ENCODE measurements around the gene FBN2.

The FBN2 gene

DNA sequence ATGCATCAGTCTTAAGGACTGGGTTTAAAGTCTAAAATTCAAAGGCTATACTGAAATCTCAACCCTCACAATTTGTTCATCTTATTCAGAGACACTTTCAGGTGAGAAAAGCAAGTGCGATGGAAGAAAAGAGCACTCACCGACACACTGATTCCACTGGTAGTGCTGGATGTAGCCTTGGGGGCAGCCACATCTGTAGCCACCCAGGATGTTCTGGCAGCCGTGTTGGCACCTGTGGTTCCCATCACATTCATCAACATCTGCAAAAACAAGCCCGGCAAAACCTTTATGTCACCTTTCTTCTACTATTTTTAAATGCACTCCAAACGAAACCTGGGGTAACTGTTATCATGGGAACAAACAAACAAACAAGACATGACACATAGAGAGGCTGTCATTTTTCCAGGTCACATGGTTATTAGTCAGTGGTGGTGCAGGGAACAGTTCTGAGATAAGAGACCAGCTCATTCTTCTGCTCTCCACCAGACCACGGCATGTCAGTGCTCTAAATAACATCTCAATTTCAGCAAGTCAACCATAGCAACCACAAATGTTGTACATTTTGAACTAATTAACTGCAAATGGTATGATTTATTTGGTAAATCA is 266.1 kb downstream of the FBN2 start:
- Histone ChIP-seq H3K36me3 (replicated peaks in 1 of 2; ENCODE audit: control insufficient read depth in 2 of 2, insufficient read depth in 2 of 2, low read length in 2 of 2) (peaks cover 18 to 85% of the 10 kb centered on the region in 2 donors), H3K4me1 (ENCODE audit: control insufficient read depth in 2 of 2, insufficient read depth in 1 of 2, low read depth in 1 of 2, low read length in 2 of 2) (no peaks in the 10 kb centered on the region), H2AFZ (ENCODE audit: low read length) (no peak overlapping the region), H3K9ac (ENCODE audit: low read depth, low read length, poor library complexity) (no peak overlapping the region), H4K8ac (ENCODE audit: low read depth, low read length) (no peak overlapping the region), H3K4ac (ENCODE audit: low read length) (no peak overlapping the region), H3K4me2 (ENCODE audit: insufficient read depth, low read length, poor library complexity, severe bottlenecking) (no peak overlapping the region), H3K23ac (ENCODE audit: low read depth, low read length, poor library complexity) (no peak overlapping the region), H3K18ac (ENCODE audit: low read length) (no peak overlapping the region), H2BK5ac (ENCODE audit: low read length) (no peak overlapping the region), H3K27ac (replicated peaks; ENCODE audit: low read length) (no peak overlapping the region), H2BK120ac (ENCODE audit: low read depth, low read length) (no peak overlapping the region), H3K14ac (ENCODE audit: low read length) (no peak overlapping the region), H2BK12ac (ENCODE audit: low read length) (no peak overlapping the region), H4K91ac (ENCODE audit: low read depth, low read length, poor library complexity) (no peak overlapping the region), H3K79me1 (ENCODE audit: low read depth, low read length) (no peaks in the 10 kb centered on the region), H3K4me3 (ENCODE audit: low read length in 2 of 2) (peak overlapping the region in 1 of 2 donors; percentile 19), H3K27me3 (ENCODE audit: control insufficient read depth in 3 of 3, insufficient read depth in 3 of 3, low read depth in 1 of 3, low read length in 3 of 3) (no peaks in the 10 kb centered on the region), H2BK15ac (ENCODE audit: low read length) (no peak overlapping the region), H3K9me3 (replicated peaks in 1 of 2; ENCODE audit: control insufficient read depth in 2 of 2, insufficient read depth in 1 of 2, low read depth in 1 of 2, low read length in 2 of 2) (no peaks in the 10 kb centered on the region), H2AK5ac (ENCODE audit: low read depth, low read length) (no peak overlapping the region)
- no CpG with 5 or more reads among the region's 6 CpGs for WGBS, 2 donors (ENCODE audit: extremely low coverage in 2 of 2, insufficient read length in 2 of 2, insufficient replicate concordance in 1 of 2)
- no peak for DNase-seq (ENCODE audit: low spot score)

DNA sequence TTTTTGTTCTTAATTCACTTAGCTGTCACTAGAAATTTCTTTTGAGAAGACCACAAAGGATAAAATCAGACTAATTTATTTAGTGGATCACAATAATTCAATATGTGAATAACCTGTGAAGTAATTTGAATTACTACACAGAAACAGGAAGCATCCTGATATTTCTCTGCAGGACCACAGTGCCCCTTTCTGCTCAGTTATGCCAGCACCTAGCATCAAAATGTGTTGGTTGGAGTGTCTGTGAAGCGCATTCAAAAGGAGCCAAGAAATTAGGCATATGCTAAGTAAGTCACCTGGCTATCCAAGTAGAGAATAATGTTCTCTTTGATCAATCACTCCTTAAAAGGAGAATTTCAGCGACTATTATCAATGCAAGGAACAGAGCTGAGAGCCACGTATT is 267.0 kb downstream of the FBN2 start:
- H2BK15ac ChIP-seq (ENCODE audit: low read length) = no peak overlapping the region
- H3K4me2 ChIP-seq (ENCODE audit: insufficient read depth, low read length, poor library complexity, severe bottlenecking) = no peak overlapping the region
- H2AK5ac ChIP-seq (ENCODE audit: low read depth, low read length) = no peak overlapping the region
- H2BK12ac ChIP-seq (ENCODE audit: low read length) = no peak overlapping the region
- no peak overlapping the region for H3K4me3 ChIP-seq (ENCODE audit: low read length in 2 of 2)
- H3K36me3 ChIP-seq (replicated peaks in 1 of 2; ENCODE audit: control insufficient read depth in 2 of 2, insufficient read depth in 2 of 2, low read length in 2 of 2) = peaks cover 13 to 83% of the 10 kb centered on the region in 2 donors
- no peak overlapping the region for H2AFZ ChIP-seq (ENCODE audit: low read length)
- H2BK120ac ChIP-seq (ENCODE audit: low read depth, low read length) = no peak overlapping the region
- no peak overlapping the region for H3K18ac ChIP-seq (ENCODE audit: low read length)
- H3K4me1 ChIP-seq (ENCODE audit: control insufficient read depth in 2 of 2, insufficient read depth in 1 of 2, low read depth in 1 of 2, low read length in 2 of 2) = no peaks in the 10 kb centered on the region
- H4K8ac ChIP-seq (ENCODE audit: low read depth, low read length) = no peak overlapping the region
- no peak overlapping the region for H3K14ac ChIP-seq (ENCODE audit: low read length)
- WGBS, 2 donors (ENCODE audit: extremely low coverage in 2 of 2, insufficient read length in 2 of 2, insufficient replicate concordance in 1 of 2) = no CpG with 5 or more reads among the region's 3 CpGs
- H3K4ac ChIP-seq (ENCODE audit: low read length) = no peak overlapping the region
- H3K9me3 ChIP-seq (replicated peaks in 1 of 2; ENCODE audit: control insufficient read depth in 2 of 2, insufficient read depth in 1 of 2, low read depth in 1 of 2, low read length in 2 of 2) = no peaks in the 10 kb centered on the region
- no peak overlapping the region for H3K23ac ChIP-seq (ENCODE audit: low read depth, low read length, poor library complexity)
- H2BK5ac ChIP-seq (ENCODE audit: low read length) = no peak overlapping the region
- H3K9ac ChIP-seq (ENCODE audit: low read depth, low read length, poor library complexity) = no peak overlapping the region
- H3K79me1 ChIP-seq (ENCODE audit: low read depth, low read length) = no peaks in the 10 kb centered on the region
- no peak overlapping the region for H4K91ac ChIP-seq (ENCODE audit: low read depth, low read length, poor library complexity)
- DNase-seq (ENCODE audit: low spot score) = no peak
- H3K27me3 ChIP-seq (ENCODE audit: control insufficient read depth in 3 of 3, insufficient read depth in 3 of 3, low read depth in 1 of 3, low read length in 3 of 3) = no peaks in the 10 kb centered on the region
- no peak overlapping the region for H3K27ac ChIP-seq (replicated peaks; ENCODE audit: low read length)

GRCh38 chr5:128264564-128265360 is 273.3 kb downstream of the FBN2 start:
- Histone ChIP-seq H3K23ac (ENCODE audit: low read depth, low read length, poor library complexity) (no peak overlapping the region), H3K79me1 (ENCODE audit: low read depth, low read length) (no peaks in the 10 kb centered on the region), H3K4me1 (ENCODE audit: control insufficient read depth in 2 of 2, insufficient read depth in 1 of 2, low read depth in 1 of 2, low read length in 2 of 2) (peaks cover 0 to 5% of the 10 kb centered on the region in 2 donors), H2BK12ac (ENCODE audit: low read length) (no peak overlapping the region), H2AK5ac (ENCODE audit: low read depth, low read length) (no peak overlapping the region), H3K4me3 (ENCODE audit: low read length in 2 of 2) (no peak overlapping the region), H4K8ac (ENCODE audit: low read depth, low read length) (no peak overlapping the region), H3K4me2 (ENCODE audit: insufficient read depth, low read length, poor library complexity, severe bottlenecking) (no peak overlapping the region), H4K91ac (ENCODE audit: low read depth, low read length, poor library complexity) (no peak overlapping the region), H3K9ac (ENCODE audit: low read depth, low read length, poor library complexity) (no peak overlapping the region), H2BK15ac (ENCODE audit: low read length) (no peak overlapping the region), H3K36me3 (replicated peaks in 1 of 2; ENCODE audit: control insufficient read depth in 2 of 2, insufficient read depth in 2 of 2, low read length in 2 of 2) (peaks cover 19 to 82% of the 10 kb centered on the region in 2 donors), H3K27me3 (ENCODE audit: control insufficient read depth in 3 of 3, insufficient read depth in 3 of 3, low read depth in 1 of 3, low read length in 3 of 3) (no peaks in the 10 kb centered on the region), H2BK120ac (ENCODE audit: low read depth, low read length) (no peak overlapping the region), H2AFZ (ENCODE audit: low read length) (no peak overlapping the region), H2BK5ac (ENCODE audit: low read length) (no peak overlapping the region), H3K14ac (ENCODE audit: low read length) (no peak overlapping the region), H3K18ac (ENCODE audit: low read length) (no peak overlapping the region), H3K9me3 (replicated peaks in 1 of 2; ENCODE audit: control insufficient read depth in 2 of 2, insufficient read depth in 1 of 2, low read depth in 1 of 2, low read length in 2 of 2) (no peaks in the 10 kb centered on the region), H3K4ac (ENCODE audit: low read length) (no peak overlapping the region), H3K27ac (replicated peaks; ENCODE audit: low read length) (no peak overlapping the region)
- no peak for DNase-seq (ENCODE audit: low spot score)
- no CpG with 5 or more reads among the region's 3 CpGs for WGBS, 2 donors (ENCODE audit: extremely low coverage in 2 of 2, insufficient read length in 2 of 2, insufficient replicate concordance in 1 of 2)

GRCh38 chr5:128263357-128263756 is 274.7 kb downstream of the FBN2 start:
- Histone ChIP-seq H3K4me1 (ENCODE audit: control insufficient read depth in 2 of 2, insufficient read depth in 1 of 2, low read depth in 1 of 2, low read length in 2 of 2) (peaks cover 4 to 5% of the 10 kb centered on the region in 2 donors), H4K91ac (ENCODE audit: low read depth, low read length, poor library complexity) (no peak overlapping the region), H3K14ac (ENCODE audit: low read length) (no peak overlapping the region), H2BK12ac (ENCODE audit: low read length) (no peak overlapping the region), H3K4me3 (ENCODE audit: low read length in 2 of 2) (peak overlapping the region in 1 of 2 donors; percentile 28), H3K36me3 (replicated peaks in 1 of 2; ENCODE audit: control insufficient read depth in 2 of 2, insufficient read depth in 2 of 2, low read length in 2 of 2) (peaks cover 26 to 92% of the 10 kb centered on the region in 2 donors), H4K8ac (ENCODE audit: low read depth, low read length) (no peak overlapping the region), H3K18ac (ENCODE audit: low read length) (no peak overlapping the region), H3K4ac (ENCODE audit: low read length) (no peak overlapping the region), H3K79me1 (ENCODE audit: low read depth, low read length) (no peaks in the 10 kb centered on the region), H3K9me3 (replicated peaks in 1 of 2; ENCODE audit: control insufficient read depth in 2 of 2, insufficient read depth in 1 of 2, low read depth in 1 of 2, low read length in 2 of 2) (no peaks in the 10 kb centered on the region), H2BK120ac (ENCODE audit: low read depth, low read length) (no peak overlapping the region), H3K27me3 (ENCODE audit: control insufficient read depth in 3 of 3, insufficient read depth in 3 of 3, low read depth in 1 of 3, low read length in 3 of 3) (no peaks in the 10 kb centered on the region), H3K27ac (replicated peaks; ENCODE audit: low read length) (no peak overlapping the region), H3K9ac (ENCODE audit: low read depth, low read length, poor library complexity) (no peak overlapping the region), H2BK15ac (ENCODE audit: low read length) (no peak overlapping the region), H3K4me2 (ENCODE audit: insufficient read depth, low read length, poor library complexity, severe bottlenecking) (no peak overlapping the region), H3K23ac (ENCODE audit: low read depth, low read length, poor library complexity) (no peak overlapping the region), H2AK5ac (ENCODE audit: low read depth, low read length) (no peak overlapping the region), H2BK5ac (ENCODE audit: low read length) (no peak overlapping the region), H2AFZ (ENCODE audit: low read length) (no peak overlapping the region)
- no peak for DNase-seq (ENCODE audit: low spot score)
- WGBS, 2 donors (ENCODE audit: extremely low coverage in 2 of 2, insufficient read length in 2 of 2, insufficient replicate concordance in 1 of 2) = no CpG with 5 or more reads among the region's 12 CpGs

Data from neuronal stem cell (in vitro differentiated cells).